Stimulated activated naive CD4-positive, alpha-beta T cell (primary cell): ENCODE data around the gene CNOT4.
"Not testable (repeated sequence)": the region's sequence is repeated elsewhere in the genome, so short reads cannot be mapped to it uniquely, and the experiment has no call there.

ENCODE experiments used
- DNase-seq, 6 experiments: peaks; one replicate each; lab custom pipeline; 2025; lab: John Stamatoyannopoulos, UW

The CNOT4 gene

GRCh38 chr7:135364206-135364605 is 145.7 kb downstream of the CNOT4 start:
- no peak for DNase-seq

- no peak for DNase-seq
Observed at GRCh38 chr7:135362871-135363270, 147.0 kb downstream of the CNOT4 start.

DNA sequence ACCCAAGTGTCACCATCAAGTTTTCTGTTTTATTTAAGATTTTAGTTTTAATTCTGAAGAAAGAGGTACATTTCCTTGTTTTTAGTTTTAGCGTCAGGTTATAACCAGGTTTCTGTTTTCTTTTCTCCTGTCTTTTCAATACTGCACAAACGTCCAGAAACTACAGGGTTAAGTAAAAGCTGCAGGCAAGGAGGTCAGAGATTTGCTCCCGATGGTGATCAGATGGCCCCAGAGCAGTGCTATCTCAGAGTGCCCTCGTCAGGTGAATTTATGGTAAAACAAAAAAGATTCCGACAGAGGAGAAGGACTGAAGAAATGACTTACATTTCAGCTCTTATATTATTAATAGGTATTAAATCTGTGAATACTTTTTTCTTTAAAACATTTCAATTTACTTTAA is 148.1 kb downstream of the CNOT4 start:
- DNase-seq, result no peak

GRCh38 chr7:135359615-135360014 is 150.3 kb downstream of the CNOT4 start:
- no peak for DNase-seq

DNA sequence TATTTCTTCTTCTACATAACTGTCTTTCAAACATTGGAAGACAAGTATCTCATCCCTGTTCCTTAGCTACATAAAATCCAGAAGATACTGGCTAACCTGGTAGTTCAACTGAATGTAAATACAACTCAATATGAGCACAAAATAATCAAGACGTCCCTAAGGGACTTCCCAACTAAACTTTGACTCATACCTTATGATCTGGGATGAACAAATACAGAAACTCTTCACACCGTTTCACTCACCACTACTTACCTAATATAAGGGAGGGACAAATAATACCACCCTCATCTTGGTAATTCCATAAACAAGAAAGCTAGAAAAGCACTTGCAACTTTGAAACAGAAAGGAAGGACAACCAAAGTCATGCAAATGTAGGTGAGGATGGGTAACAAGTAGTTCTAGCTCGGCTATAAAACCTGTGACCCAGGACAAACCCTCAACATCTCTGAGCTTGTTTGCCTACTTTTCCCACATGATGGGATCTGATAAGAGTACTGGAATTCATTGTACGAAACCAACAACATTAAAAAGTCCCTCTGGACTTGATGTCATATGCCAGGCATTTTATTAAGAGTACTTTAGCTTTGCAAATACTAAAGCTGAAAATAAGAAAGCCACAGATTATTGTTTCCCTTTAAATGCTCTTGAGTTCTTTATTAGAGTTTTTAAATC is 154.4 kb downstream of the CNOT4 start:
- no peak for DNase-seq

DNA sequence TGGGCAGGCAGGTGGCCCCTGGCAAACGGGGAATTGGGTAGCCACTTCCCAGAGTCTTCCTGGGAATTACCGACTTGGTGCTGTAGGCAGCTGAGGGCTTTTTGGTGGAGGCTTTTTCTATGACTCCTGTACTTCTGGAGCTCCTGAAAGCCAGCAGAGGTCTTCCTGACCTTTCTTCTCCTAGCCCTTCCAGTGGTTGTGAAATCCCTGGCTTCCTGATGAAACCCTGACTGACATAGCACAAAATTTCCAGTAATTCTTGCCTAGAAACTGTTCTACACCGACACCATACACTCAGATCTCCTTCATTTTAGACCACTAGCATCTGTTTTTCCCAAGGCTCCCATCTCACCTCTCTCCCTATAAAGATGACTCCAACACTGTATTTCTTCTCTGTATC is 156.1 kb downstream of the CNOT4 start:
- DNase-seq, result no peak

- no peak for DNase-seq
Observed at GRCh38 chr7:135352285-135352684, 157.6 kb downstream of the CNOT4 start.

DNA sequence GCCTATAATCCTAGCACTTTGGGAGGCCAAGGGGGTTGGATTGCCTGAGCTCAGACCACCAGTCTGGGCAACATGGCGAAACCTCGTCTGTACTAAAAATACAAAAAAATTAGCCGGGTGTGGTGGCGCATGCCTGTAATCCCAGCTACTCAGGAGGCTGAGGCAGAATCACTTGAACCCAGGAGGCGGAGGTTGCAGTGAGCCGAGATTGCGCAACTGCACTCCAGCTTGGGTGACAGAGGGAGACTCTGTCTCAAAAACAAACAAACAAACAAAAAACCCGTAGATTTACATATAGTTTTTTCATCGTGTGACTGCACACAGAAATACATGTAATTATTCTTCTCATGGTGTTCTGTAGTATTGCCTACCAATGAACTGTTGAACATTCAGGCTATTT is 158.8 kb downstream of the CNOT4 start:
- DNase-seq, result not testable (repeated sequence)

- no peak for DNase-seq
Observed at GRCh38 chr7:135349746-135350145, 160.2 kb downstream of the CNOT4 start.

DNA sequence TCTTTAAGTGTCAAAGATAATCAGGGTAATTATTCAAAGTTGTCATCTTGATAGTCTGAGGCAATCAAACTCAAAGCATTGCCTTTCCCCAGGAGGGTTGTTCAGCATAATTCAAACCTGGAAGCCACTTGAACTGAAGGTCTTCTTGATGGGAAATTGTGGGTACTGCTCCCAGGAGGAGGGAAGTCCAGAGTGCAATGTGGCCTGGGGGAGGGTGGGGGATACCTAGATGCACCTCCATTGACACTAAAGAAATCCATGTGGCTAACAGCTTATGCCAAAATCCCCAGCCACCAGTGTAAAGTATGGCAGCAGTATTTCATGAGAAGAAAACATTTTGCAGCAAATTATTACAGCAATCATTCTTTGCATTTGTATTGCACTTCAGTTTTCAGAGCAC is 161.4 kb downstream of the CNOT4 start:
- no peak for DNase-seq

GRCh38 chr7:135343361-135343760 is 166.5 kb downstream of the CNOT4 start:
- DNase-seq, result no peak

DNA sequence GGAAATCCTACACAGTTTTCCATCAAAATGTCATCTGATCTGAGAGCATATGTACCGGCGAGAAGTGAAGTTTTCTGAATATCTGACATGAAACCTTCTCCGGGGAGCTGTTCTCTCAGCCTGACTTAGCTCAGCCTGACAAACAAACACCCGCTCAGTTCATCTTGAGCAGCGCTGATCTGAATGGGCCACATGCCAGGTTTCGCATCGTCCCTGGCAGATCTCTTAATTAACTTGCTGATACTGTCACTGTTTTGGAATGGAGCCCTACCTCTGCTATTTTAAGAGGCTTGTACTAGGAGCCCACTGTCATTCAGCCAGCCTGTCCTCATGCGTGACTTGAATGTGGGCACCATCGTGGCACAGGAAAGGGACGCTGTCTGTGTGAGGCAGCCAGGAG is 167.0 kb downstream of the CNOT4 start:
- DNase-seq, result no peak

DNA sequence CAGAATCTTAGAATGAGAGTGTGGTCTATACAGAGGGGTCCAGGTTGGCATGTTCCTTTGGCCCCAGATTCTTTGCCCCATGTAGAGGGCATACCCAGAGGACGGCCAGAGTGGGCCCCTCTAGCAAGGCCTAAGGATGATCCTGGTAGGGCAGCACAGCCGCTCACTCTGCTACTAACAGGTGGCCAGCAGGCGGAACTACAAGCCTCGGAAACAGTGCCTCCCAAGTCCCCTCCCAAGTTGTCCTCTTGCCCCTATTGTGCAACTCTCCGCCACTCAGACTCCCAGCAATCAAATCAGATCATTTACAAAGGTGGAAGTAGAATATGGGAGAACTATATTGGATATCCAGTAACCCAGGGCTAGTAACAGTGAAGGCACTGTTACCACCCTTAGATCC is 168.9 kb downstream of the CNOT4 start:
- no peak for DNase-seq

GRCh38 chr7:135337977-135338550 is 171.8 kb downstream of the CNOT4 start:
- no peak for DNase-seq

DNA sequence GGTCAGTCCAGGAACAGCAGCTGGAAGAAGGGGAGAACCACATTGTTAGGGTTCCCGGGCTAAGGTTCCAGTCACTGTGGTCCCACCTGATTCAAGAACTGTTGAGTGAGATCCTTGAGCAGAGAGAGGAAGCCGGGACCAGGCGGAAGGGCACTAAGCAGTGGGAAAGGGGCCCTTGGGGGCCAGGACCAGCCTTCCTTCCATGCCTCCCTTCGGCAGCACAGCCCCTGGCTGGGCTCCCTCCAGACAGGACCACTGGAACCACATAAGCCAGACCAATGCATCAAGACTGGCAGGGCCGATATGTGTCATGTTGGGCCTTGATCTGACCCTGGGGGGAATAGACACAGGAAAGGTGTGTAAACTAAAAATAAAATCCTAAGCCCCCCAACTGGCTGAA is 172.4 kb downstream of the CNOT4 start:
- DNase-seq, result no peak

DNA sequence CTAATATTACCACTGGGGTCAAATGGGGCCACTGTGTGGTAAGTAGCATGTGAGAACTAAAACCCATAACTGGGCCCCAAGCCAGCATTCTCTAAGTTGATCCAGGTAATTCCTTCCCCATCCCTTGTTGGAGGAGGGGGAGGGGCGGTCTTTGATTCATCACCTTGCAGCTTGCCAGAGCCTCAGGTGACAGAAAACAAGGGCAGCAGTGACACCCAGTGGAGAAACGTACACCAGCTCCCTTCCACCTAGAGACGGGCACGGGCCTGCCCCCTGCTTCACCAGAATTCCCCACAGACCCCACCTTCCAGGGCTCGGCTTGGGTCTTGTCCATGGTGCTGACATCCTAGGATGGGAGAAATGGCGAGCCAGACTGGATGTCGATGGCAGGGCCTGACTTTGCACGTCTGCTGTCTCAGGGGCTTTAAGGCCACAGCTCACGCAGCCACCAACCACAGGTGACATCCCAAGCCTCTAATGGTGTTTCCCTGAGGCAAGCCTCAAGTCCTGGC is 174.2 kb downstream of the CNOT4 start:
- peak in 1 of 6 experiments; percentile 5 for DNase-seq

- DNase-seq, result no peak
Observed at GRCh38 chr7:135334830-135335543, 174.9 kb downstream of the CNOT4 start.

DNA sequence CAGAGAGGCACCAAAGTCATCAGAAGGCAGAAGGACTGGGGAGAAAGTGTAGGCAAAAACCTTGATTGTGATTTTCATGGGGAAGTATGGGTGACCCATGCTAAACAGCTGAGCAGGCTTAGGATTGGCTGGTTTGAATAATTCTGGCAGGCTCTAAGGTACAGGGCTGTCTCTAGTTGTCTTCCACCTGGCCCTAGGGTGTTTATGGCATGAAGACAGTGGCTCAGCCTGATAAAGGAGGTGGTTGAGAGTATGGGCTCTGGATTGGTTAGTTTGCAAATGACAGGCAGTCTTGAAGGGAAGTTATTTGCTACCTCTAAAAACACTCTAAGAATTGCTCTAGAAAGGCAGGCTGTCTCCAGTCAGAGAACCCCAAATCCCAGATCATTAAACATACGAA is 176.0 kb downstream of the CNOT4 start:
- DNase-seq, result no peak

DNA sequence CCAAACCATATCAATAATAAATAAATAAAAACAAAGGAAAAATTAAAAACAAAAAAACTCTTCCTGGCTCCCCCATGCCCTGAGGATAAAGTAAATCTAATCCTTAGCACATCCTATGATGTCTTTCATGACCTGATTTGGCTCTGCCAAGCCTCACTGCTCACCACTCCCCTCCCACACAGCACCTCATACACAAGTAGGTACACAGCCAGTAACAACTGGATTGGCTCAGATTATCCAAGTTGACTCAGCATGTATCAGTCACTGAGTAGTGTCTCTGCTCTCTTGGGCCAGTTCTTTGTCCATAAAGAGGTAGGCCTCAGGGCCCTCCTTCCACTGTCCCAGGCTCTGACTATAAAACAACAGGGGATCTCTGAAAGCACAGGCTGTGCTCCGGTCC is 176.7 kb downstream of the CNOT4 start:
- no peak for DNase-seq

DNA sequence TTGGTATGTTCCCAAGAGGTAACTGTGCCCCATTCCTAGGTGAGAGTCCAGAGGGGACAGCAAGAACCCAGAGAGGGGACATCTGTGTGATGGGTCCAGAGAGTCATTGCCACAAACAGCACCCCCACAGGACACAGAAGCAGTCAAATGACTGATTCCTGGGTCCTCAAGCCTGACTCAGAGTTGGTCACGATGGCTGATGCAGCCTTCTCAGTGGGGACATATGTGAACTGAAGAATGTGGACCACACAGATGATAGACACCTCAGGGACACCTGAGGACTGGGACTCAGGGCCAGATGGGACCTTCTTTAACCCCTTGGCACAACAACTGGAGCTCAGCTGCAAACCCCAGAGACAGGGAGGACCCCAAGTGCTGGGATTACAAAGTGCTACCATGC is 179.8 kb downstream of the CNOT4 start:
- DNase-seq, result no peak

GRCh38 chr7:135328526-135328925 is 181.4 kb downstream of the CNOT4 start:
- DNase-seq, result no peak

DNA sequence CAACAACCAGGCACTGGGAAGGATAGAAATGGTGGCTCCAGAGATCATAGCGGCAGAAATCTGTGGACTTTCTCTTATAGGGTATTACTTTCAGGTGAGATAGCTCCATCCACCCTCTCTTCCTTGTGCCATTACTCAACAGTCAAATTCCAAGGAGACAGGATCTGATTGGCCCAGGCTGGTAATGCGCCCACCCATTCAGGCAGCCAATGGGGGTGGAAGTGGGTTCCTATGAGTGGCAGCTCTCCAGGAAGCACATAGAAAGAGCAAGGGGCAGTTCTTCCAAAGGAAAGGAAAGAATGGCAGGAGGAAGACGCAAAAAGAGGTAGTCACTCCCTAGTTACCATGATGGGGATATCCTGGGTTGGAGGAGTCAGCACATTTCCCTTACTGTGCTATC is 181.8 kb downstream of the CNOT4 start:
- DNase-seq, result no peak

- no peak for DNase-seq
Observed at GRCh38 chr7:135327458-135327857, 182.4 kb downstream of the CNOT4 start.
